Calu3 (cell line): ENCODE measurements around the gene ZNF107. TPM values are rescaled to one million over a fixed set of nuclear protein-coding genes. Genes with fewer than 3 reads are reported as not detected.
"Not testable (repeated sequence)": the region's sequence is repeated elsewhere in the genome, so short reads cannot be mapped to it uniquely, and the experiment has no call there.

Source experiments
- BruUV-seq: library from RNA; stranded (reverse); fragments of 400-500 nt; replicated peaks from 2 replicates; lab custom pipeline; 2021; lab: Mats Ljungman, UMichigan
- CTCF ChIA-PET: fragments of 300-600 bp; sonication (Branson Sonifier 250); formaldehyde crosslinking; loops from one replicate; lab custom pipeline; 2022; ENCODE audit warnings: antibody characterized with exemption; lab: Charles Lee
- DNase-seq: peaks from one replicate; pipeline ENCODE4 v3.0.0; 2022
- H3K27ac Mint-ChIP-seq: one replicate; pipeline ENCODE4 v1.8.0; 2022; ENCODE audit warnings: mixed read lengths; ENCODE audit not compliant: unreplicated experiment
- H3K27me3 Mint-ChIP-seq: one replicate; pipeline ENCODE4 v1.8.0; 2022; ENCODE audit warnings: mixed read lengths; ENCODE audit not compliant: unreplicated experiment
- H3K36me3 Mint-ChIP-seq: one replicate; pipeline ENCODE4 v1.8.0; 2022; ENCODE audit warnings: mild to moderate bottlenecking, moderate library complexity, mixed read lengths; ENCODE audit not compliant: insufficient read depth, unreplicated experiment
- H3K4me1 Mint-ChIP-seq: one replicate; pipeline ENCODE4 v1.8.0; 2022; ENCODE audit warnings: mild to moderate bottlenecking, low read depth, mixed read lengths; ENCODE audit not compliant: unreplicated experiment
- H3K4me3 Mint-ChIP-seq: one replicate; pipeline ENCODE4 v1.8.0; 2022; ENCODE audit warnings: mild to moderate bottlenecking, low read depth, moderate library complexity, mixed read lengths; ENCODE audit not compliant: unreplicated experiment
- H3K9me3 Mint-ChIP-seq: one replicate; pipeline ENCODE4 v1.8.0; 2022; ENCODE audit warnings: low read depth, mixed read lengths; ENCODE audit not compliant: unreplicated experiment
- CTCF ChIP-seq: fragments of 200-600 bp; IDR thresholded peaks from one replicate; pipeline ENCODE4 v1.8.0; 2022; ENCODE audit warnings: antibody characterized with exemption; ENCODE audit not compliant: unreplicated experiment
- intact Hi-C: fragments of 100-400 bp; cut with micrococcal nuclease; formaldehyde crosslinking; loops from one replicate; pipeline ENCODE4 v1.10.0; 2022; ENCODE audit not compliant: unreplicated experiment
- total RNA-seq: library from RNA; stranded (reverse); gene quantifications from 2 replicates; pipeline ENCODE4 v1.2.3, GENCODE V29; 2022

ZNF107 gene
- total RNA-seq, 1 experiment from 2014 or later: 7.7 TPM

GRCh38 chr7:64686493-64687184, 20.7 kb downstream of the ZNF107 start:
- H3K36me3 Mint-ChIP-seq: peaks cover 18% of the 10 kb centered on the region
- DNase-seq: no peak
- H3K4me1 Mint-ChIP-seq: peaks cover 7% of the 10 kb centered on the region
- H3K27me3 Mint-ChIP-seq: no peaks in the 10 kb centered on the region
- intact Hi-C loops: no loop called here
- TF ChIP-seq CTCF: no peak
- CTCF ChIA-PET: no interaction called here
- no TSS peak for BruUV-seq
- H3K9me3 Mint-ChIP-seq: peaks cover 23% of the 10 kb centered on the region
- H3K27ac Mint-ChIP-seq: no peak overlapping the region
- H3K4me3 Mint-ChIP-seq: no peak overlapping the region

DNA sequence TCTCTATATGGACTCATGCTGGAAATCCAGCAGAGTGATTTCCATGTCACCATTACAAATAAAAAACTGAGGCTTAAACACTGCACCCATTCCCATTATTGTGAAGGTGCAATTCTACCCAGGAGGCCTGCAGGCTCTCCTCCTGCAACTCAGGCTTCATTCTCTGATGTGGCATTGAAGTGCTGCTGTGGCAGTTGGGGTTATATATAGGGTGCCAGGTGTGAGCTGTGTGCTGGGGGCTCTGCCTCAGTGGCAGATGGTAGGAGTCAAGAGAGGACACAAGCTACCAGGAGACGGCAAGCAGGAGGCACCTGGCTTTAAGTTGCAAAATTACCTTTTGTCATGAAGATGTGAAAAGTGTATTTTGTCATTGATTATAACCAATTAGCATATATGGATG, 21.3 kb downstream of the ZNF107 start:
- Mint-ChIP-seq H3K27me3 (no peaks in the 10 kb centered on the region), H3K27ac (no peak overlapping the region), H3K4me3 (no peak overlapping the region), H3K36me3 (peaks cover 18% of the 10 kb centered on the region), H3K9me3 (peaks cover 23% of the 10 kb centered on the region), H3K4me1 (peaks cover 7% of the 10 kb centered on the region)
- BruUV-seq: no TSS peak
- CTCF ChIA-PET: no interaction called here
- DNase-seq: no peak
- intact Hi-C loops: no loop called here
- no peak for TF ChIP-seq CTCF

DNA sequence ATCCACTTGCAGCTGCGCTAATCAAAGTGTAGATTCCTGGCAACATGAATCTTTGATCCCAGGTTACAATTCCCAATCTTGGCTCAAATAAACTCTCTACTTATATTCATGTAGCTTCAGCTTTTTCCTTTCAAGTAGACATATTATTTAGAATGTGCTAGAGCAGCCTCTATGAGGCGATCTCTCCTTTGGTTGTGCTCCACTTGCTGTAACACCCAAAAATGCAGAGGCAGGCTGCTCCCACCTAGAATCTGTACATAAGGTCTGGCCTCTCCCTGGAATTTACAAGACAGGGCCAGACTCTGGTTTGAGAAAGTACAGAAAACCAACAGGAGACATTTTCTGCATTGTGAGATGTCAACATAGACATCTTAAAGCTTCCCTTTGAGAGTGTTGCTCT, 23.1 kb downstream of the ZNF107 start:
- Mint-ChIP-seq H3K27ac (no peak overlapping the region), H3K4me1 (peaks cover 7% of the 10 kb centered on the region), H3K27me3 (no peaks in the 10 kb centered on the region), H3K4me3 (no peak overlapping the region), H3K9me3 (peaks cover 23% of the 10 kb centered on the region), H3K36me3 (peaks cover 18% of the 10 kb centered on the region)
- no peak for TF ChIP-seq CTCF
- no peak for DNase-seq
- no TSS peak for BruUV-seq
- CTCF ChIA-PET: no interaction called here
- intact Hi-C loops: no loop called here

GRCh38 chr7:64691831-64692230, 25.9 kb downstream of the ZNF107 start:
- no peak overlapping the region for H3K27ac Mint-ChIP-seq
- H3K4me3 Mint-ChIP-seq: no peak overlapping the region
- no TSS peak for BruUV-seq
- peaks cover 4% of the 10 kb centered on the region for H3K9me3 Mint-ChIP-seq
- peaks cover 4% of the 10 kb centered on the region for H3K36me3 Mint-ChIP-seq
- TF ChIP-seq CTCF: no peak
- no peaks in the 10 kb centered on the region for H3K4me1 Mint-ChIP-seq
- H3K27me3 Mint-ChIP-seq: no peaks in the 10 kb centered on the region
- intact Hi-C loops: no loop called here
- CTCF ChIA-PET: no interaction called here
- no peak for DNase-seq

DNA sequence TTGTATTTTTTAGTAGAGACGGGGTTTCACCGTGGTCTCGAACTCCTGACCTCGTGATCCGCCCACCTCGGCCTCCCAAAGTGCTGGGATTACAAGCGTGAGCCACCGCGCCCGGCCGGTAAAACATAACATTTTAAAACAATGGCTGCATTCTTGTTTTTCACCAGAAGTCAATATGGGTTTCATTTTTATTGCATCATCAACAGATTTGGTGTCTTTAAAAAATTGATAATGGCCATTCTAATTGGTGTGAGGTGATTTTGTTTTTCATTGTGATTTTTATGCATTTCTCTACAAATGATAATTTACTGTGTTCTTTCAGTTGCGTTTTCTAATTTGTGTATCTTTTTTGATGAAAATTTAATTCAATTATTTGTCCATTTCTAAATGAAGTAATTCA, 31.9 kb downstream of the ZNF107 start:
- H3K36me3 Mint-ChIP-seq, H3K4me1 Mint-ChIP-seq, DNase-seq, CTCF ChIA-PET, BruUV-seq, intact Hi-C loops, H3K9me3 Mint-ChIP-seq, H3K27me3 Mint-ChIP-seq, H3K27ac Mint-ChIP-seq, H3K4me3 Mint-ChIP-seq: not testable (repeated sequence)
